H9 (cell line): Measurements from ENCODE around the gene LRRC14B. TPM values are rescaled to one million over a fixed set of nuclear protein-coding genes. Genes with fewer than 3 reads are reported as not detected.

Source experiments
- DNase-seq: peaks from one replicate; pipeline ENCODE4 v3.0.0-alpha.2; 2017
- H2AFZ ChIP-seq: one replicate; pipeline ENCODE4 v1.6.1; 2013; ENCODE audit warnings: mild to moderate bottlenecking, low read length, control low read depth, moderate library complexity
- H2AK5ac ChIP-seq: 2 replicates; pipeline ENCODE4 v1.6.1; 2013; ENCODE audit warnings: low read length, control low read depth, mixed read lengths; ENCODE audit not compliant: insufficient read length
- H2BK120ac ChIP-seq: one replicate; pipeline ENCODE4 v1.6.1; 2013; ENCODE audit warnings: low read depth, mild to moderate bottlenecking, low read length, control low read depth, inconsistent platforms; ENCODE audit not compliant: poor library complexity, severe bottlenecking
- H2BK12ac ChIP-seq: 2 replicates; pipeline ENCODE4 v1.6.1; 2013; ENCODE audit warnings: low read length, control low read depth, mixed read lengths, low read depth; ENCODE audit not compliant: insufficient read length
- H2BK15ac ChIP-seq: 2 replicates; pipeline ENCODE4 v1.6.1; 2013; ENCODE audit warnings: low read depth, low read length, control low read depth
- H2BK20ac ChIP-seq: one replicate; pipeline ENCODE4 v1.6.1; 2013; ENCODE audit warnings: low read depth, mild to moderate bottlenecking, low read length, control low read depth, inconsistent platforms; ENCODE audit not compliant: poor library complexity, severe bottlenecking
- H2BK5ac ChIP-seq: 2 replicates; pipeline ENCODE4 v1.6.1; 2013; ENCODE audit warnings: low read length, control low read depth, mixed read lengths; ENCODE audit not compliant: insufficient read length
- H3K14ac ChIP-seq: 2 replicates; pipeline ENCODE4 v1.6.1; 2013; ENCODE audit warnings: low read length, control low read depth; ENCODE audit not compliant: insufficient read depth
- H3K18ac ChIP-seq: 2 replicates; pipeline ENCODE4 v1.6.1; 2013; ENCODE audit warnings: low read depth, mild to moderate bottlenecking, mixed read lengths, low read length, control low read depth; ENCODE audit not compliant: insufficient read length
- H3K23ac ChIP-seq: 2 replicates; pipeline ENCODE4 v1.6.1; 2013; ENCODE audit warnings: low read length, control low read depth, mixed read lengths, low read depth; ENCODE audit not compliant: insufficient read length
- H3K23me2 ChIP-seq: 2 replicates; pipeline ENCODE4 v1.6.1; 2013; ENCODE audit warnings: low read depth, mild to moderate bottlenecking, mixed read lengths, low read length, control low read depth; ENCODE audit not compliant: insufficient read length, poor library complexity, severe bottlenecking
- H3K27ac ChIP-seq: 2 replicates; pipeline ENCODE4 v1.5.1; 2013; ENCODE audit warnings: low read length, control low read depth, mixed read lengths, low read depth; ENCODE audit not compliant: insufficient read length
- H3K27me3 ChIP-seq: 2 replicates; pipeline ENCODE4 v1.6.1; 2013; ENCODE audit warnings: low read length, control low read depth, inconsistent platforms; ENCODE audit not compliant: insufficient read depth
- H3K4ac ChIP-seq: 2 replicates; pipeline ENCODE4 v1.6.1; 2013; ENCODE audit warnings: low read depth, mild to moderate bottlenecking, control low read depth, inconsistent platforms, low read length, moderate library complexity
- H3K4me1 ChIP-seq: 2 replicates; pipeline ENCODE4 v1.6.1; 2013; ENCODE audit warnings: low read length, control low read depth, inconsistent platforms; ENCODE audit not compliant: insufficient read depth
- H3K4me2 ChIP-seq: 2 replicates; pipeline ENCODE4 v1.6.1; 2013; ENCODE audit warnings: low read length, control low read depth, mixed read lengths; ENCODE audit not compliant: insufficient read length, insufficient read depth
- H3K56ac ChIP-seq: 2 replicates; pipeline ENCODE4 v1.6.1; 2013; ENCODE audit warnings: low read depth, mild to moderate bottlenecking, mixed read lengths, low read length, control low read depth; ENCODE audit not compliant: insufficient read length
- H3K79me1 ChIP-seq: 2 replicates; pipeline ENCODE4 v1.6.1; 2013; ENCODE audit warnings: low read depth, mild to moderate bottlenecking, moderate library complexity, low read length, control low read depth, inconsistent platforms; ENCODE audit not compliant: insufficient read depth, poor library complexity, severe bottlenecking
- H3K79me2 ChIP-seq: 2 replicates; pipeline ENCODE4 v1.6.1; 2013; ENCODE audit warnings: low read length, control low read depth, inconsistent platforms; ENCODE audit not compliant: insufficient read depth
- H3K9ac ChIP-seq: 2 replicates; pipeline ENCODE4 v1.6.1; 2013; ENCODE audit warnings: low read length, control low read depth, mixed read lengths; ENCODE audit not compliant: insufficient read length; ENCODE audit errors: extremely low read depth
- H3K9me3 ChIP-seq: one replicate; pipeline ENCODE4 v1.6.1; 2013; ENCODE audit warnings: low read depth, low read length, inconsistent platforms; ENCODE audit not compliant: control insufficient read depth
- H3T11ph ChIP-seq: one replicate; pipeline ENCODE4 v1.6.1; 2013; ENCODE audit warnings: mild to moderate bottlenecking, low read length, control low read depth, inconsistent platforms
- H4K20me1 ChIP-seq: one replicate; pipeline ENCODE4 v1.6.1; 2013; ENCODE audit not compliant: control insufficient read depth, insufficient read length, insufficient read depth
- H4K5ac ChIP-seq: 2 replicates; pipeline ENCODE4 v1.6.1; 2013; ENCODE audit warnings: low read depth, mild to moderate bottlenecking, mixed read lengths, low read length, control low read depth; ENCODE audit not compliant: insufficient read length
- H4K8ac ChIP-seq: replicated peaks from 2 replicates; pipeline ENCODE4 v1.6.1; 2013; ENCODE audit warnings: low read length, control low read depth, mixed read lengths, low read depth; ENCODE audit not compliant: insufficient read length
- H4K91ac ChIP-seq: 2 replicates; pipeline ENCODE4 v1.6.1; 2013; ENCODE audit warnings: low read depth, mild to moderate bottlenecking, moderate library complexity, mixed read lengths, low read length, control low read depth; ENCODE audit not compliant: insufficient read length
- H3K27ac Mint-ChIP-seq, 3 experiments: 2 replicates in 2 of 3; 3 replicates in 1 of 3; pipeline ENCODE4 v1.8.0; 2020 to 2021; ENCODE audit warnings: mixed read lengths in 3 of 3, mild to moderate bottlenecking in 1 of 3, moderate library complexity in 1 of 3
- H3K27me3 Mint-ChIP-seq: 2 replicates; pipeline ENCODE4 v1.8.0; 2021; ENCODE audit warnings: low read depth, mild to moderate bottlenecking, moderate library complexity, mixed read lengths
- H3K36me3 Mint-ChIP-seq, 3 experiments: 2 replicates in 2 of 3; 3 replicates in 1 of 3; pipeline ENCODE4 v1.8.0; 2020 to 2021; ENCODE audit warnings: low read depth in 3 of 3, mixed read lengths in 3 of 3; ENCODE audit not compliant: insufficient read depth in 1 of 3
- H3K4me1 Mint-ChIP-seq, 2 experiments: 2 replicates each; pipeline ENCODE4 v1.8.0; 2020; ENCODE audit warnings: mixed read lengths in 2 of 2
- H3K4me3 Mint-ChIP-seq, 2 experiments: 2 replicates in 1 of 2; 3 replicates in 1 of 2; pipeline ENCODE4 v1.8.0; 2020 to 2021; ENCODE audit warnings: mild to moderate bottlenecking in 2 of 2, mixed read lengths in 2 of 2, moderate library complexity in 1 of 2
- H3K9me3 Mint-ChIP-seq, 2 experiments: 2 replicates in 1 of 2; 3 replicates in 1 of 2; pipeline ENCODE4 v1.8.0; 2020; ENCODE audit warnings: mild to moderate bottlenecking in 2 of 2, mixed read lengths in 2 of 2, moderate library complexity in 1 of 2
- WGBS: extraction: QIAGEN DNeasy Blood & Tissue Kit; methylation state at CpG from one replicate; pipeline ENCODE4 v1.1.7; 2013; ENCODE audit warnings: missing lambda C conversion rate, low lambda C conversion rate, mixed read lengths; ENCODE audit not compliant: insufficient read length; ENCODE audit errors: extremely low coverage; 5-methylcytosine and 5-hydroxymethylcytosine counted together
- total RNA-seq: library from RNA; stranded (reverse); gene quantifications from 2 replicates; pipeline ENCODE4 v1.2.1, GENCODE V29; 2021
- TF ChIP-seq, protein P1 (sequence below): fragments of 200-600 bp; sonication (generic); conservative IDR thresholded peaks from 3 replicates; pipeline ENCODE4 v1.8.0; 2021; ENCODE audit warnings: antibody characterized with exemption, mild to moderate bottlenecking

The LRRC14B gene
- total RNA-seq, 1 experiment from 2014 or later = not detected

DNA sequence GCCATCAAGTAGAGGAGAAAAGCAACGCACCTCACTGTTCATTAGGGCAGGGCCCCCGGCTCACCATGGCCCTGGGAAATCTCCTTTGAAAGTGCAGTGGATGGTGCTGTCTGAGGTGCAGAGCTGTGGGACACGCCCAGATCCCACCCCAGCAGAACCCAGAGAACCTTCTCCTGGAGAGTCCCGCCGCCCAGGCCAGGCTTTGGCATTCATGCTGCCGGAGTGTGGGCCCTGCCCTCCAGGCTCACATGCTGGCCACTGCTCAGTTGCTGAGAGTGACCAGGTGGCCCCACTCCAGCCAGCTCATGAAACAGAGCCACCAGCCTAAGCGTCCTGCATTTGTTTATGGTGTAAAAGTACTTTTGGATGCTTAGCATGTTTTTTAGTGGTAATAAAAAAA, 23.8 kb upstream of the LRRC14B start:
- no peaks in the 10 kb centered on the region for H3K79me2 ChIP-seq
- H3T11ph ChIP-seq = no peak overlapping the region
- no peak overlapping the region for H2BK120ac ChIP-seq
- no peak overlapping the region for H4K8ac ChIP-seq
- H2AFZ ChIP-seq = no peak overlapping the region
- H3K27me3 ChIP-seq = no peaks in the 10 kb centered on the region
- Mint-ChIP-seq H3K36me3 (peaks cover 15 to 47% (median 45%) of the 10 kb centered on the region in 3 experiments), H3K4me1 (peaks cover 0 to 5% of the 10 kb centered on the region in 2 experiments; a peak in 1 of 4 replicates), H3K4me3 (no peak overlapping the region), H3K27ac (peak overlapping the region in 1 of 3 experiments; percentile 31; a peak in 1 of 7 replicates), H3K27me3 (no peaks in the 10 kb centered on the region), H3K9me3 (peaks cover 15 to 17% of the 10 kb centered on the region in 2 experiments)
- no peak overlapping the region for H2BK12ac ChIP-seq
- H3K23me2 ChIP-seq = no peaks in the 10 kb centered on the region
- H2BK15ac ChIP-seq = no peak overlapping the region
- H3K4me1 ChIP-seq = no peaks in the 10 kb centered on the region
- H2AK5ac ChIP-seq = no peak overlapping the region
- H2BK5ac ChIP-seq = no peak overlapping the region
- no peak overlapping the region for H3K4ac ChIP-seq
- H4K5ac ChIP-seq = no peak overlapping the region
- no peak overlapping the region for H3K27ac ChIP-seq
- no peak overlapping the region for H3K23ac ChIP-seq
- H2BK20ac ChIP-seq = no peak overlapping the region
- H3K79me1 ChIP-seq = no peaks in the 10 kb centered on the region
- H4K91ac ChIP-seq = no peak overlapping the region
- WGBS = no CpG with 5 or more reads among the region's 7 CpGs
- DNase-seq = peak; percentile 25
- TF ChIP-seq, protein P1, sequence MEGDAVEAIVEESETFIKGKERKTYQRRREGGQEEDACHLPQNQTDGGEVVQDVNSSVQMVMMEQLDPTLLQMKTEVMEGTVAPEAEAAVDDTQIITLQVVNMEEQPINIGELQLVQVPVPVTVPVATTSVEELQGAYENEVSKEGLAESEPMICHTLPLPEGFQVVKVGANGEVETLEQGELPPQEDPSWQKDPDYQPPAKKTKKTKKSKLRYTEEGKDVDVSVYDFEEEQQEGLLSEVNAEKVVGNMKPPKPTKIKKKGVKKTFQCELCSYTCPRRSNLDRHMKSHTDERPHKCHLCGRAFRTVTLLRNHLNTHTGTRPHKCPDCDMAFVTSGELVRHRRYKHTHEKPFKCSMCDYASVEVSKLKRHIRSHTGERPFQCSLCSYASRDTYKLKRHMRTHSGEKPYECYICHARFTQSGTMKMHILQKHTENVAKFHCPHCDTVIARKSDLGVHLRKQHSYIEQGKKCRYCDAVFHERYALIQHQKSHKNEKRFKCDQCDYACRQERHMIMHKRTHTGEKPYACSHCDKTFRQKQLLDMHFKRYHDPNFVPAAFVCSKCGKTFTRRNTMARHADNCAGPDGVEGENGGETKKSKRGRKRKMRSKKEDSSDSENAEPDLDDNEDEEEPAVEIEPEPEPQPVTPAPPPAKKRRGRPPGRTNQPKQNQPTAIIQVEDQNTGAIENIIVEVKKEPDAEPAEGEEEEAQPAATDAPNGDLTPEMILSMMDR = no peak
- H3K4me2 ChIP-seq = no peak overlapping the region
- no peak overlapping the region for H3K9ac ChIP-seq
- H4K20me1 ChIP-seq = no peaks in the 10 kb centered on the region
- H3K18ac ChIP-seq = no peak overlapping the region
- no peak overlapping the region for H3K56ac ChIP-seq
- no peak overlapping the region; the same call in 1 of the 2 replicates for H3K14ac ChIP-seq
- H3K9me3 ChIP-seq = no peaks in the 10 kb centered on the region
